Skeletal muscle satellite cell (primary cell): ENCODE data around the gene KLHL29.

Experiments
- H3K27me3 ChIP-seq: 2 replicates; pipeline ENCODE4 v1.7.0; 2013; ENCODE audit warnings: low read length; ENCODE audit not compliant: control insufficient read depth, insufficient read depth
- H3K36me3 ChIP-seq: 2 replicates; pipeline ENCODE4 v1.7.0; 2013; ENCODE audit warnings: mild to moderate bottlenecking, control low read depth, low read length; ENCODE audit not compliant: insufficient read depth
- H3K4me1 ChIP-seq: 2 replicates; pipeline ENCODE4 v1.7.0; 2013; ENCODE audit warnings: low read length; ENCODE audit not compliant: control insufficient read depth, insufficient read depth
- H3K4me2 ChIP-seq: 2 replicates; pipeline ENCODE4 v1.7.0; 2013; ENCODE audit warnings: mild to moderate bottlenecking, low read length
- H3K4me3 ChIP-seq: 2 replicates; pipeline ENCODE4 v1.7.0; 2013; ENCODE audit warnings: low read length
- H3K9ac ChIP-seq: 2 replicates; pipeline ENCODE4 v1.7.0; 2013; ENCODE audit warnings: mild to moderate bottlenecking, low read depth, low read length, moderate library complexity
- H3K9me3 ChIP-seq: replicated peaks from 2 replicates; pipeline ENCODE4 v1.7.0; 2013; ENCODE audit warnings: mild to moderate bottlenecking, control low read depth, low read length

Gene KLHL29

DNA sequence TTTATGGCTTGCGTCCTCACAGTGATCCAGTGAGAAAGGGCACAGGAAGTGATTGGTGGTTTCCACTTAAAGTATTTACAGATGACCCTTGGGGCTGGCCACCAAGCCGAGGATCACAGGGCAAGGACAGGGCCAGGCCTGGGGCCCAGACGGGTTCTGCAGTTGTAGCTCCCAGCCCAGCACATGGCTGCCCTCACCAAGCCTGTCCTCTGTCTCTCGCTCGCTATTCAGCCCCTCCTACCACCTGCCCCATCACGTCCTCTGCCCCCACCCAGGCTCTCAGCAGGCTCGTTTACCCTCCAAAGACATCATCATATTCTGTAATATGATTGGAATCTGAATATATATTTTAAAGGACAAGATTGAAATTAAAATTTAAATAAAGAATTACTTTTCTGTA lies 246.0 kb downstream of the KLHL29 start:
- Histone ChIP-seq H3K9me3 (no peaks in the 10 kb centered on the region), H3K4me1 (no peaks in the 10 kb centered on the region), H3K27me3 (no peaks in the 10 kb centered on the region), H3K36me3 (no peaks in the 10 kb centered on the region), H3K4me3 (no peak overlapping the region), H3K9ac (no peak overlapping the region), H3K4me2 (no peak overlapping the region)

DNA sequence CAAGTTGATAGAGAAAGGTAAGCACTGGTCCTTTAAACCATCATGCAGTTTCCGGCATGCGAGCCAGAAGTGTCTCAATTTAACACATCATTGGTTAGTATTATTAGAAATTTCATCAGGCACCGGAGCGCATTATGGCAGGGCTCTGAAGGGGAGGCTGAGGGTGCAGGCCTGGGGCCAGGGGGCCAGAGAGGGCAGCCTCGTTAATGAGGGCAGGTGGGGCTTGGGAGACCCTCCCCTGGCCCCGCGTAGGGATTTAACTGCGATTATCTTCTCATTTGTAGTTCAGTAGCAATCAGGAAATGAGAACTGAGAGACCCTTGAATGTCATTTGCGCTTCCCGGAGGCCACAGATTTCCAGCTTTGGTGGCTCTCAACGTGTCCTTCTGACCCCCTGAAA lies 246.4 kb downstream of the KLHL29 start:
- no peak overlapping the region for H3K4me2 ChIP-seq
- H3K9me3 ChIP-seq: no peaks in the 10 kb centered on the region
- H3K27me3 ChIP-seq: no peaks in the 10 kb centered on the region
- no peak overlapping the region for H3K9ac ChIP-seq
- no peaks in the 10 kb centered on the region for H3K36me3 ChIP-seq
- no peak overlapping the region for H3K4me3 ChIP-seq
- H3K4me1 ChIP-seq: peaks cover under 1% of the 10 kb centered on the region

DNA sequence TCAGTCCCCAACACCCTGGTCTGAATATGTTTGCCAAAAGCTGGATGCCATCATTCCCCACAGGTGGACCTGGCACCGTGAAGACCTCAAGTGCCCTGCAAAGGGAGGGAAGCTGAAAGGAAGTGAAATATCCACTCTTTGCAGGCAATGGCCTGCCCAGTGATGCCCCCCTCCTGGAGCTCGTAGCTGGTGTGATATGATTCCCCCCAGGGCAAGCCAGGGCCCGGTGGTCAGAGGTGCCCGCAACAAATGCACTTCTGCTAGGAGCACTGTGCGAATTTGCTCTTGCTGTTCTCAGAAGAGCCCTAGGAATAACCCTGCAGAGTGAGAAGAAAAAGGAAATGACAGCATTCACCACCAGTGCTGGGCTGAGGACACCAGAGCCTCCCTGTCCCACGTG lies 247.4 kb downstream of the KLHL29 start:
- Histone ChIP-seq H3K4me3 (no peak overlapping the region), H3K4me1 (peaks cover 10% of the 10 kb centered on the region), H3K36me3 (no peaks in the 10 kb centered on the region), H3K9me3 (no peaks in the 10 kb centered on the region), H3K27me3 (no peaks in the 10 kb centered on the region), H3K4me2 (no peak overlapping the region), H3K9ac (no peak overlapping the region)

DNA sequence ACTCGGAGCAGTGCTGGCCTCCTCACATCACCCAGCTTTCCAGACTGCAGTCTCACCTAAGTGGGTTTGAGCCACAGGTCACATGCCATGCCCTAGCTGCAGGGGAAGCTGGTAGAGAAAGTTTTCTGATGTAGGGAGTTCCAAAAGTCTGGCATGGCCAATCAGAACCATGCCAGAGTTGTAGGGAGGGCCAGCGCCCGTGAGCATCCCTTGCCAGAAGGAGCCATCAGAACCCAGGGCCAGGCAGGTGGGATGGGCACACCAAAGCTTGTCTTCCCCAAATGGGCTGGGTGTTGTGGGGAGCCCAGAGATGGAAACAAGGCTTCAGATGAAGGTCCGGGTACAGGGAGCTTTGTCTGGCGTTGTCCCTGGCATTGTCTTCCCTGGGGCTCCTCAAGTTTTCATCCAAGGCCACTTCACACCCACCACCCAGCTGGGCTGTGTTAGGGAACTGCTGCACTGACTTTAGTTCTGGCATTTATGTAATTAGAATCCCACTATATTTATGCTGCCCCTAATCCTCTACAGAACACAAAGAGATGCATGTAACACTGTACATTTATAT lies 247.9 kb downstream of the KLHL29 start:
- Histone ChIP-seq H3K9me3 (no peaks in the 10 kb centered on the region), H3K36me3 (no peaks in the 10 kb centered on the region), H3K4me3 (no peak overlapping the region), H3K27me3 (no peaks in the 10 kb centered on the region), H3K4me1 (peaks cover 12% of the 10 kb centered on the region), H3K9ac (no peak overlapping the region), H3K4me2 (no peak overlapping the region)

DNA sequence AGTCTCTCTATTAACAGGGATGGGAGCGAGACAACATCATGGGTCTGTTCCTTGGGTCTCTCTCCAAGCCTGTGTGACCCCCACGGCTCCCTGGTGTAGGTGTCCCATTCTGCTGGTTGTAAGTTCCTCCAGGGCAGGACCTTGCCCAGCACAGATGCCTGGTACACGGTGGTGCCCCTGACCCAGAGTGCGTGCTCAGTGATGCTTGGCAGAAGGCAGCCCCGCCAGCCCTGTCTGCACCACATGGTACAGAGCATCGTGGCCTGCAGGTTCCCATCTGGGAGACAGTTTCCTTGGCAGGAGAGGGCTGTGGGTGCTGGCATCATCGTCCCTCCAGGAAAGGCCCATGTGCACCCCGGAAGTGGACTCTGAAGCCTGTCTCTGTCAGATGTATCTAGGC lies 249.0 kb downstream of the KLHL29 start:
- no peak overlapping the region for H3K4me3 ChIP-seq
- H3K9me3 ChIP-seq: no peaks in the 10 kb centered on the region
- peaks cover 12% of the 10 kb centered on the region for H3K4me1 ChIP-seq
- H3K27me3 ChIP-seq: no peaks in the 10 kb centered on the region
- no peaks in the 10 kb centered on the region for H3K36me3 ChIP-seq
- no peak overlapping the region for H3K9ac ChIP-seq
- no peak overlapping the region for H3K4me2 ChIP-seq

DNA sequence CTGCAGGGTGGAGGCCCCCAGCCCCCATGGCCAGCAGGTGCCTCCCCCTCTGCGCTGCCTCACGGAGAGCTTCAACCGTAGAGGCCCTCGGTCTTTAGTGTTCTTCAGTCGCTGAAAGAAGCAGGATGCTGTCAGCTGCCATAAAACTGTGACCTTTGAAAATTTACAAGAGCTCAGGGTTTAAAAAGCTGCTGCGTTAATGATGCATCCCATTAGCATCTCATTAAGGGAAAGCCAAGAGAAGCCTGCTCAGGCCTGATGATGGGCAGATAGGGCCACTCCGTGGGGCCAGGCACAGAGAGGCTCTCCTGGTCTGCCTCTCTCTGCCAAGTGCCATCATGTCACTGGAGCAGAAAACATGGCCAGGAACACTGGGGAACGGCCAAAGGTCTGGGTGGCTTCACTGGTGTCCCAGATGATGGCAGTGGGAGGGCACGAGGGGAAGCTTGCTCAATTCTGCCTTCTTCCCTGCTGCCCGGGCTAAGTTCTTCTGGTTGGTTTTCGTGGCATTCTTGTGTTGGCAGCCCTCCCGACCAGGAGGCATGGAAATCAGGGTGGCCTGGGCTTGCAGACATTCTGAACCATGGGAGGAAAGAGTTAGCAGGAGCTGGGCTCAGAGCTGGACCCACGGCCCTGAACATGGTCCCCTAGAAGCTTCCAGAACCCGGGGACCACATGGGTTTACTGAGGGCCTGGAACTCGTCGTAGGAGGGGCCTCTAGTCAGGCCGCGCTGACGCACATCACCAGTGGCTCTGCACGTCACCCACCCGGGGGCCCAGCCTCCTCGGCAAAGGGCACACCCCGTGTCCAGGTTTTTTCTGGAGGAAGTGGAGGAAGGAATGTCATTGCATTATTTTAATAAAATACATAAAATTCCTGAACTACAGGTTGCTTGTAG lies 250.7 kb downstream of the KLHL29 start:
- H3K4me2 ChIP-seq: no peak overlapping the region
- H3K9ac ChIP-seq: no peak overlapping the region
- H3K36me3 ChIP-seq: no peaks in the 10 kb centered on the region
- no peaks in the 10 kb centered on the region for H3K27me3 ChIP-seq
- H3K9me3 ChIP-seq: no peaks in the 10 kb centered on the region
- H3K4me3 ChIP-seq: no peak overlapping the region
- peaks cover 12% of the 10 kb centered on the region for H3K4me1 ChIP-seq

DNA sequence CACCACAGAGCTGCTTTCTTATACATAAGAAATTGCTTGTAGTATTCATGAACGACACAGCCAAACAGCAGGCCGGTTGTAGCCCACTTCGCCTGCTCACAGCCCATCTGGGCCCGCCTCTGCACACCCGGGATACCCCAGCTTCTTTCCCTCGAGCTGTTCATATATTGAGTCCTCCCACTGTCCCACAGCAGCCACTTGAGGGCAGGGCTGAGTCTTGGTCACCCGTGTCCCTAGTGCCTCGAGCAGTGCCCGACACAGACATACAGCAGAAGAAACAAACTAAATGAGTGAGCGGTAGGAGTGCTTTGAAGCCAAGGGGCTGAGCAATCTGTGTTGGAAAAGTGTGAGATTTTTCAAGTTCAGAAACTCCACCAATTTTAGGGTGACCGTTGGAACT lies 251.4 kb downstream of the KLHL29 start:
- Histone ChIP-seq H3K9me3 (no peaks in the 10 kb centered on the region), H3K36me3 (no peaks in the 10 kb centered on the region), H3K4me3 (no peak overlapping the region), H3K9ac (no peak overlapping the region), H3K4me2 (no peak overlapping the region), H3K4me1 (peaks cover 12% of the 10 kb centered on the region), H3K27me3 (no peaks in the 10 kb centered on the region)

DNA sequence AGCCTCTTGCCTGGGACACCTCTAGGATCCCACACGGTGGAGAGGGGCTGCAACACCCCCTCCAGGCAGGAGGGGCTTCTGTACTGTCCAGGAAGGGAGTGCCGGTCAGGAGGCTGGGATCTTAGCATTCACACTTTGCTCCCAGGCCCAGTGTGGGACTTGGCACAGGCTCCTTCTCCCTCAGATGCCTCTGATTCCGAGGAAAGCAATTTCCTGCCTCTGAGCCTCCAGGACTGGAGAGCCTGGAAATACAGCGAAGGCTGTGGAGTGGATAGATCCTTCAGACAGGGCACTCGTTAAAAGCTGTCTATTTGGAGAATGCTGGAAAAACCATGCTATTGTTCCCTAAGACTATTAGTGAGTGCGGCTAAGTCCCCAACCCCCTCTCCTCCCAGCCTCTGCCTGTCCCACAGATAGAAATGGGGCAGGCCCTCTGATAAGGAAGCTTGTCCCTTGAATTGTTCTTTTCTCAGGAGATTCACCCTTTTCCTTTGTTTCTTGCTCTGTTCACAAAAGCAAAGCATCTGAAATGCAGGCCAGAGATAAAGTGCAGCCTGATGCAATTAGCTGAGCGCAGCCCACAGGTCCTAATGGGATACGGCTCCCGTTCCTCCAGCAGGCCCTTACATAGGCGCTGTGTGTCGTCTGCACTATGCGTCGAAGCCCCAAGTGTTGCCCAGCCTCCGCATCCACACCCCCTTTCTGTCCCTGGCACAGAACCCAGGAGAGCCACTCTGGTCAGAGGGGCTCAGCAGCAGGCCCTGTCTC lies 252.2 kb downstream of the KLHL29 start:
- Histone ChIP-seq H3K27me3 (no peaks in the 10 kb centered on the region), H3K4me2 (no peak overlapping the region), H3K36me3 (peaks cover 3% of the 10 kb centered on the region), H3K9me3 (no peaks in the 10 kb centered on the region), H3K4me3 (no peak overlapping the region), H3K4me1 (peaks cover 12% of the 10 kb centered on the region), H3K9ac (no peak overlapping the region)

DNA sequence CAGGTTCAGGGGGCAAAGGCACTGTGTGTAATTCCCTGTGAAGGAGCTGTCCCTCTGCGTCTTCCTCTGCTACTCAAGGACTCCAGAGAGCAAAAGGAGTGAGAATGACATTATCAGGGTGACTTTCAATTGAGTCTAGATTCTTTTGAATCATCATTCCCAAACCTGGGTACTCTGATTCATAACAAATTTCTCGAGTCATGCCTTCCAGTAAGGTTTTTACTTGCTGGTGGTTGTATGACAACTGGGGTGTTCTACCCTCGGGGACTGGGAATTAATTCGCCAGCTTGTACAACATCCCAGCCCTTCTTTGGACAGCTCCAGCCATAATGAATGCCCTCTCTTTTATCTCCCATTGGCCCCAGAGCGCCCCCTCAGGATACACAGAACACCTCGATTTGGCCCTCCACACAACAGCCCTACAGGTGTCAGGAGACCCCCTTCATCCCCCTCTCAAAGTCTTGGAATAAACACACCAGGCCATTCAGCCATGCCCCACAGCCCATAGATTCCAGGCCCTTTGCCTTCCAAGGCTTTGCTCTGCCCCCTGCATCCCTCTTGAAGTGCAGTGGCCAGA lies 254.5 kb downstream of the KLHL29 start:
- H3K4me2 ChIP-seq: no peak overlapping the region
- H3K4me1 ChIP-seq: peaks cover 12% of the 10 kb centered on the region
- H3K27me3 ChIP-seq: no peaks in the 10 kb centered on the region
- no peak overlapping the region for H3K4me3 ChIP-seq
- H3K9me3 ChIP-seq: no peaks in the 10 kb centered on the region
- peaks cover 12% of the 10 kb centered on the region for H3K36me3 ChIP-seq
- no peak overlapping the region for H3K9ac ChIP-seq

DNA sequence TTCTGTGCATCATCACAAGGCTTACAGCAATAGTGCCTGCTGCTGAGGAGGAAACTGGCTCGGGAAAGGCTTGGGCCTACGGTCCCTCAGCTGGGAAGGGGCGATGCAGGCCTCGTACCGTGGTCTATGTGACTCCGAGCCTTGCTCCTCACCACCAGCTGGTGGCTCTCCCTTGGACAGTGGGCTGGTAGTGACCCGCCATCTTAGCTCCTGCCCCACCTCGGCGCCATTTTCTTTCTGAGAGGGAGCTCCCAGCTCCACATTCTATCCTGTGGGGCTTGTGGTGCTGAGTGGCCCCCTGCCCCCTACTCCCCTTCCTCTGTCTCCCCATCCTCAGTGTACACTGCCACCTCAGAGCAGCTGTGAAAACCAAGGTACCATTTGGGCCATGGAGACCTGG lies 255.7 kb downstream of the KLHL29 start:
- Histone ChIP-seq H3K4me2 (no peak overlapping the region), H3K27me3 (no peaks in the 10 kb centered on the region), H3K9me3 (no peaks in the 10 kb centered on the region), H3K4me1 (peaks cover 12% of the 10 kb centered on the region), H3K9ac (no peak overlapping the region), H3K36me3 (peaks cover 12% of the 10 kb centered on the region), H3K4me3 (no peak overlapping the region)

DNA sequence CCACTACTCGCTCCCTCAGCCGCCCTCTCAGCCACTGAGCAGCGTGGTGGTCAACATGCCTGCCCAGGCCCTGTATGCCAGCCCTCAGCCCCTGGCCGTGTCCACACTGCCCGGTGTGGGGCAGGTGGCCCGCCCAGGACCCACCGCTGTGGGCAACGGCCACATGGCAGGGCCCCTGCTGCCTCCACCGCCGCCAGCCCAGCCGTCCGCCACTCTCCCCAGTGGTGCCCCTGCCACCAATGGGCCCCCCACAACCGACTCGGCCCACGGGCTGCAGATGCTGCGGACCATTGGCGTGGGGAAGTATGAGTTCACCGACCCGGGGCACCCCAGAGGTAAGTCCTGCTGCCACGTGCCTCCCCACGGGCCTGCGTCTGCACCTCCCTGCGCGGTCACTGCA lies 257.5 kb downstream of the KLHL29 start:
- H3K9me3 ChIP-seq: no peaks in the 10 kb centered on the region
- no peak overlapping the region for H3K9ac ChIP-seq
- H3K27me3 ChIP-seq: no peaks in the 10 kb centered on the region
- H3K4me1 ChIP-seq: peaks cover under 1% of the 10 kb centered on the region
- no peak overlapping the region for H3K4me2 ChIP-seq
- H3K36me3 ChIP-seq: peaks cover 12% of the 10 kb centered on the region
- no peak overlapping the region for H3K4me3 ChIP-seq
